Breast epithelium (tissue), 4 donors: Measurements from ENCODE around the gene RNF121. TPM values are rescaled to one million over a fixed set of nuclear protein-coding genes. Genes with fewer than 3 reads are reported as not detected.

Experiments
- DNase-seq, 2 donors: peaks; one replicate each; pipeline ENCODE4 v3.0.0-alpha.2; 2019; ENCODE audit warnings: low spot score in 2 of 2
- H3K27ac ChIP-seq, 2 donors: fragments of 200-600 bp; sonication (generic) in 1 of 2; one replicate each; pipeline ENCODE4 v1.5.1; 2016 to 2019; ENCODE audit warnings: mild to moderate bottlenecking in 1 of 2
- H3K27me3 ChIP-seq, 2 donors: fragments of 200-600 bp; sonication (generic) in 1 of 2; one replicate each; pipeline versions ENCODE4 v1.5.1 to v1.6.0; 2017 to 2019; ENCODE audit warnings: control low read depth in 1 of 2, mild to moderate bottlenecking in 1 of 2
- H3K36me3 ChIP-seq: fragments of 200-600 bp; one replicate; pipeline ENCODE4 v1.5.1; 2019
- H3K4me1 ChIP-seq, 2 donors: fragments of 200-600 bp; sonication (generic); one replicate each; pipeline ENCODE4 v1.5.1; 2016 to 2019; ENCODE audit warnings: control low read depth in 1 of 2
- H3K4me3 ChIP-seq, 3 donors: fragments of 200-600 bp; sonication (generic); 1 replicate in 2 of 3; 2 replicates in 1 of 3; pipeline ENCODE4 v1.5.1; 2016 to 2019; ENCODE audit warnings: mild to moderate bottlenecking in 3 of 3, moderate library complexity in 2 of 3
- H3K9me3 ChIP-seq, 2 donors: fragments of 200-600 bp; sonication (generic) in 1 of 2; one replicate each; pipeline ENCODE4 v1.5.1; 2016 to 2019; ENCODE audit warnings: control low read depth in 1 of 2
- CTCF ChIP-seq, 3 donors: fragments of 450-650 bp; IDR thresholded peaks; one replicate each; pipeline ENCODE4 v1.5.1; 2016 to 2017; ENCODE audit warnings: antibody characterized with exemption in 3 of 3, mild to moderate bottlenecking in 3 of 3, moderate library complexity in 3 of 3
- POLR2A ChIP-seq: fragments of 450-650 bp; IDR thresholded peaks from one replicate; pipeline ENCODE4 v1.6.1; 2016; ENCODE audit warnings: antibody characterized with exemption, mild to moderate bottlenecking, moderate library complexity
- POLR2AphosphoS5 ChIP-seq, 3 donors: sonication (generic); formaldehyde crosslinking; IDR thresholded peaks; one replicate each; pipeline ENCODE4 v1.6.1; 2017; ENCODE audit warnings: antibody characterized with exemption in 3 of 3
- intact Hi-C: fragments of 100-400 bp; cut with DNase I; formaldehyde crosslinking; loops from one replicate; pipeline ENCODE4 v1.15.1; 2023; ENCODE audit warnings: low total_unique reads
- total RNA-seq, 3 donors: library from RNA; depleted of rRNA; stranded (reverse); fragments of >200 nt; gene quantifications; one replicate each; pipeline ENCODE4 v1.1.0, GENCODE V29; 2016

The RNF121 gene
- total RNA-seq, 3 donors from 2014 or later = 21.8 to 39.0 (median 37.3) TPM

DNA sequence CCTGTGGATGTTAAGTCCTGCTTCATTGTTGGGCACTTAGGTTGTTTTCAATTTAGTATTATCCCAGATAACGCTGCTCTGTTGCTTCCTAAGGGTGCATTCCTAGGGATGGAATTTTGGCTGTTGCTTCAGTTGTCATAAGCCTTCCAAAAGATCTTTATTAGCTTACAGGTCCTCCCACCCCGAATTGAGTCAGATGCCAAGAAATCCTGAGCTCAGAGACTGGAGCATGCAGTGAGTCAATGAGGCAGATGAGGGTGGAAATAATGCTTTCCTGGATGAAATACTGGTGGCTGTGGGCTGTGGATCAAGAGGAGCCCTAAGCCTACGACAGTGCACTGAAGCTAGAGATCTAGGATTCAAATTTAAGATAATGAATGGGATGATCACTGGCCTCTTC, 59.2 kb downstream of the RNF121 start:
- Histone ChIP-seq H3K4me3 (no peak overlapping the region), H3K4me1 (no peaks in the 10 kb centered on the region), H3K9me3 (no peaks in the 10 kb centered on the region), H3K27ac (peak overlapping the region; percentile 2 to 53), H3K27me3 (no peaks in the 10 kb centered on the region), H3K36me3 (no peaks in the 10 kb centered on the region)
- no peak for DNase-seq
- no peak for TF ChIP-seq POLR2A
- no peak for TF ChIP-seq CTCF (IDR thresholded peaks at IDR 0.05)
- no peak for TF ChIP-seq POLR2AphosphoS5 (IDR thresholded peaks at IDR 0.05)
- intact Hi-C loops = no loop called here

GRCh38 chr11:71990701-71991100, 61.9 kb downstream of the RNF121 start:
- Histone ChIP-seq H3K4me1 (no peaks in the 10 kb centered on the region), H3K27ac (no peak overlapping the region), H3K9me3 (no peaks in the 10 kb centered on the region), H3K4me3 (no peak overlapping the region), H3K36me3 (no peaks in the 10 kb centered on the region), H3K27me3 (no peaks in the 10 kb centered on the region)
- intact Hi-C loops = no loop called here
- no peak for TF ChIP-seq CTCF (IDR thresholded peaks at IDR 0.05)
- TF ChIP-seq POLR2AphosphoS5 (IDR thresholded peaks at IDR 0.05) = no peak
- no peak for TF ChIP-seq POLR2A
- DNase-seq = no peak

DNA sequence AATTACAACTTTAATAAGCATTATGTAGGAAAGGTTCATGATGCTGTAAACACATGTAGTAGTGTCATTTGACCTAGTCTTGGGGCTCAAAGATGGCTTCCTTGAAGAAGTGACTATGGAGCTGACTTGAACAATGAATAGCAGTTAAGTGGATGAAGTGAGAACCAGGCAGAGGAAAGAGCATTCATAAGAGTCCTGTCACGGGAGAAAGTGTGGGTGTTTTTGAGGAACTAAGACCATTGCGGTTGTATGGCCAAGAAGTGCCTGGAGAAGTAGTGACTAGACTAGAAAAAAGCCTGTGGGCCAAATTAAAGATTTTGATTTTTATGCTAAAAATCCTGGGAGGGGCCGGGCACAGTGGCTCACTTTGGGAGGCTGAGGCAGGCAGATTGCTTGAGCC, 62.6 kb downstream of the RNF121 start:
- DNase-seq = no peak
- intact Hi-C loops = no loop called here
- no peak overlapping the region for H3K27ac ChIP-seq

GRCh38 chr11:71992136-71992730, 63.4 kb downstream of the RNF121 start:
- no peaks in the 10 kb centered on the region for H3K36me3 ChIP-seq
- intact Hi-C loops = no loop called here
- H3K4me3 ChIP-seq = no peak overlapping the region

More for the DNA sequence above, 62.6 kb downstream of the RNF121 start:
- no peaks in the 10 kb centered on the region for H3K4me1 ChIP-seq
- TF ChIP-seq POLR2A = no peak
- TF ChIP-seq CTCF (IDR thresholded peaks at IDR 0.05) = no peak
- no peak for TF ChIP-seq POLR2AphosphoS5 (IDR thresholded peaks at IDR 0.05)
- no peaks in the 10 kb centered on the region for H3K36me3 ChIP-seq
- no peaks in the 10 kb centered on the region for H3K9me3 ChIP-seq
- no peaks in the 10 kb centered on the region for H3K27me3 ChIP-seq
- no peak overlapping the region for H3K4me3 ChIP-seq

DNA sequence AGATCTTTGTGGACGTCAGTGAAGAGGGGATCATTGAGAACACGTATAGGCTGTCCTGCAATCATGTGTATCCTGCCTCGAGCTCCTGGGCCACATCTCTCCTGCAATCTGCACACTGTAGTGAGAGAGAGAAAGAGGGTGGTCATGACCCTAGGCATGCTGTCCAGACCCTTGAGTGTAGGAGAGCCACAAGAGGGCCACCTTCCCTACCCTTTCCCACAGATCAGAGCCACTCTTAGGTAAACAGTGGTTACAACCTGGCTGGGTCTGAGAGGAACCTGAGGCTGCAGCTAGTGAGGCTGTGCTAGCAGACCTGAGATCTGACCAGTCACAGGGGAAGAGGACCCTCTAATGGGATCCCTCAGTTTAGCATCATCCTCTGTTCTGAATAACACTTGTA, 65.9 kb downstream of the RNF121 start:
- intact Hi-C loops = no loop called here
- H3K27ac ChIP-seq = no peak overlapping the region
- H3K27me3 ChIP-seq = no peaks in the 10 kb centered on the region
- DNase-seq = peak in 1 of 2 donors; percentile 17
- no peaks in the 10 kb centered on the region for H3K36me3 ChIP-seq
- H3K9me3 ChIP-seq = no peaks in the 10 kb centered on the region
- peaks cover 0 to 4% of the 10 kb centered on the region in 2 donors for H3K4me1 ChIP-seq
- no peak overlapping the region for H3K4me3 ChIP-seq
- TF ChIP-seq CTCF (IDR thresholded peaks at IDR 0.05) (no peak), POLR2A (no peak), POLR2AphosphoS5 (IDR thresholded peaks at IDR 0.05) (no peak)

More at GRCh38 chr11:71992136-71992730, 63.4 kb downstream of the RNF121 start:
- no peaks in the 10 kb centered on the region for H3K4me1 ChIP-seq
- H3K9me3 ChIP-seq = no peaks in the 10 kb centered on the region
- no peak overlapping the region for H3K27ac ChIP-seq
- TF ChIP-seq POLR2A = no peak
- TF ChIP-seq CTCF (IDR thresholded peaks at IDR 0.05) = no peak
- TF ChIP-seq POLR2AphosphoS5 (IDR thresholded peaks at IDR 0.05) = no peak
- no peak for DNase-seq
- H3K27me3 ChIP-seq = no peaks in the 10 kb centered on the region
